ENCODE results near the gene MRPL23.

The MRPL23 gene

GRCh38 chr11:1946812-1947484 lies at the start of gene MRPL23:
Gene MRPL23, plus strand, starts transcription at chr11:1947332. Its CDS starts 31 bp downstream, at chr11:1947363.
- DNase-seq = no peak

GRCh38 chr11:1899090-1899489 lies 48.0 kb upstream of the MRPL23 start:
- no peak for DNase-seq

- no peak for DNase-seq
Observed at GRCh38 chr11:1899686-1900085, 47.4 kb upstream of the MRPL23 start.

- no peak for DNase-seq
Observed at GRCh38 chr11:1906181-1906580, 41.0 kb upstream of the MRPL23 start.

GRCh38 chr11:1906611-1907423 lies 40.3 kb upstream of the MRPL23 start:
- no peak for DNase-seq

GRCh38 chr11:1908618-1909017 lies 38.5 kb upstream of the MRPL23 start:
- no peak for DNase-seq

GRCh38 chr11:1909524-1909923 lies 37.6 kb upstream of the MRPL23 start:
- DNase-seq = no peak

GRCh38 chr11:1912289-1912878 lies 34.7 kb upstream of the MRPL23 start:
- no peak for DNase-seq

GRCh38 chr11:1913271-1914060 lies 33.7 kb upstream of the MRPL23 start:
- no peak for DNase-seq

GRCh38 chr11:1915795-1916131 lies 31.4 kb upstream of the MRPL23 start:
- DNase-seq = no peak

- no peak for DNase-seq
Observed at GRCh38 chr11:1916132-1916985, 30.8 kb upstream of the MRPL23 start.

GRCh38 chr11:1916986-1917522 lies 30.1 kb upstream of the MRPL23 start:
- no peak for DNase-seq

- DNase-seq = no peak
Observed at GRCh38 chr11:1917523-1918435, 29.4 kb upstream of the MRPL23 start.

GRCh38 chr11:1918436-1919315 lies 28.5 kb upstream of the MRPL23 start:
- DNase-seq = no peak

- no peak for DNase-seq
Observed at GRCh38 chr11:1919391-1920127, 27.6 kb upstream of the MRPL23 start, which contains the start of gene TNNT3. Gene TNNT3, plus strand, starts transcription at chr11:1919703. Its CDS starts 3,172 bp downstream, at chr11:1922875.

GRCh38 chr11:1920128-1920908 lies 26.8 kb upstream of the MRPL23 start:
- no peak for DNase-seq

GRCh38 chr11:1920909-1921573 lies 26.1 kb upstream of the MRPL23 start:
- DNase-seq = no peak

All from NCI-H1694 treated with DMSO at 0.1 percent for 48 hours (cell line).